GM20431 (cell line): ENCODE measurements around the gene UBE3C.

Experiments used
- in situ Hi-C: fragments of 300-500 bp; cut with MseI, MboI; formaldehyde crosslinking; loops from one replicate; pipeline ENCODE4 v1.15.0; 2020; ENCODE audit warnings: low sequenced_read_pairs; ENCODE audit not compliant: unreplicated experiment

UBE3C gene

DNA sequence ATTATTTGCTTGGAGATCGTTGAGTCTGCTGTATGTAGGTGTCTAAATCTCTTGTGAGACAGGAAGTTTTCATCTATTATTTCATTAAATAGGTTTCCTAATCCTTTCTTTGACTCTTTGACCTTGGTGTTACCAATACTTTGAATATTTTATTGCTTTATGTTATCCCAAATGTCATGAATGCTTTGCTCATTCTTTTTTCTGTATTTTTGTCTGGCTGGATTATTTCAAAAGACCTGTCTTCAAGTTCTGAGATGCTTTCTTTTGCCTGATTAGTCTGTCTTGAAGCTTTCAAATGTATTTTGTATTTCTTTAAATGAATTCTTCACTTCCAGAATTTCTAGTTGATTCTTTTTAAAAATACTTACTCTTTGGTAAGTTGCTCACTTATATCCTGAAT is 27.3 kb downstream of the UBE3C start:
- in situ Hi-C loops = no loop called here

DNA sequence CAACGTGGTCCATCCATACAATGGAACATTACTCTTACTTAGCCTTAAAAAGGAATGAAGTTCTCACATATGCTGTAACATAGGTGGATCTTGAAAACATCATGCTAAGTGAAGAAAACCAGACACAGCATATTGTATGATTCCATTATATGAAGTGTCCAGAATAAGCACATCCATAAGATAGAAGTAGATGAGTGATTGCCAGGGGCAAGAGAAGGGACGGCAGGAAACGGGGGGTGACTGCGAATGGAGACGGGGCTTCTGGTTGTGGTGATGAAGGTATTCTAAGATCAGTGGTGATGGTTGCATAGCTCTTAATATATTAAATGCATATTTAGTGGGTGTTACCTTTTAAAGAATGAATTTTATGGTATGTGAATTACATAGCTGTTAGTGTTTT is 29.8 kb downstream of the UBE3C start:
- in situ Hi-C loops = no loop called here

DNA sequence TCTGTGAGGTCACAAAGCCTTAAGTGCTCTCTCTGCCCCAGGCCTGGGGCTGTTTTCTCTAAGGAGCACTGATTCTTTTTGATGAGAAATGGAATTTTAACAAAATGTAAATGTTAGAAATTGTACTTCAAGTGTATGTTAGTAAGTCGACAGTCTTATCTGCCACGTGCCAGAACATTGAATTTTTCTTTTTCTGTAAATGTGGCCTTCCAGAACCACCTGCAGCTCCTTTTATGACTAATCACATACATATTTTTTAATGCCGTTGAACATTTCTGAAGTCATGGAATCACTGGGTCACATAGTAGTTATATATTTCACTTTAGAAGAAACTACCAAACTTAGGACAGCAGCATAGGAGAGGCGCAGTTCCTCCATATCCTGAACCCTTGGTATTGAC is 38.0 kb downstream of the UBE3C start:
- in situ Hi-C loops = no loop called here

DNA sequence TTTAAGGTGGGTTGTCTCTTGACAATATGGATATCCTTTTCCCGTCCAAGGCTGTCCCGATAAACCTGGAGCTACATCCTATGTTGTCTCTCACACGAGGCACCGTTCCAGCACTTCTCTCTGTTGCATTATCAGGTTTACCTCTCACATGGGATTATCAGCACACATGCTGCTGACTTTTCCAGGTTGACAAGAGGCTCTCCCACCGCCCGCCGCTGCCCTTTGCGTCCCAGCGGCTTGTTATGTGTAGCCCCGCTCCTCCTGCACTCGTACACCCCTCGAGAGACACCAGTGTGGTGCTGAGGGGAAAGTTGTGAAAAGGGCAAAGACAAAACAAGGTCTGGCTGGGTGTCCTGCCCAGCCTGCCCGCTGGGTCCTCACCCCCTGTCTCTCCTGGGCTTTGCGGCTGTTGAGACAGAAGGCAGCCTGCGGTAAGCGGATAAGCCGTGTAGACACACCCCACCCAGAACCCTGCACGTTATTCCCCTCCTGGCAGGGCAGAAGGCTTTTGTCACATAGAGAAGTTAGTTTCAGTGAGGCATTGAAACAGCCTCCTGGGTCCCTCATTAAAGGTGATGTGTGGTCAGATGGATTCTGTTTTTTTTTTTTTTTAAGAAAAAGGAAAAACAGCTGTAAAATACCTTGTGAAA is 38.7 kb downstream of the UBE3C start:
- in situ Hi-C loops = no loop called here

DNA sequence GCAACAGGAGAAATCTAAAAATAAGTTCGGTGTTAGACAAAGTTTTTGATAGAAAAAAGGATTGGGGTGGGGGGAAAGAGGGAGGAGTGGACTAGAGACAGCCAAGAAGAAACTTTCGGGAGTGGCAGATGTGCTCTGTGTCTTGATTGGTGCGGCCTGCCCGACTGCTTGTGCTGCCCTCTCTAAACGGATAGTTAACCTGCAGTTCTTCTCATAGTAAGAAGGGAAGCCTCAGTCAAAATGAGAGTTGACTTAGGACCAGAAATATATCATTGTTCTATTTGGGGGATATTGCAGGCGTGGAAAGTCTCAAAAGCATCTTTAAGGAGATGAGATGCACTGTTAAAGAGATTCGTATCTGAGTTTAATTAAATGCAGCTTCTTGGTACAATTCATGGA is 39.3 kb downstream of the UBE3C start:
- in situ Hi-C loops = no loop called here

DNA sequence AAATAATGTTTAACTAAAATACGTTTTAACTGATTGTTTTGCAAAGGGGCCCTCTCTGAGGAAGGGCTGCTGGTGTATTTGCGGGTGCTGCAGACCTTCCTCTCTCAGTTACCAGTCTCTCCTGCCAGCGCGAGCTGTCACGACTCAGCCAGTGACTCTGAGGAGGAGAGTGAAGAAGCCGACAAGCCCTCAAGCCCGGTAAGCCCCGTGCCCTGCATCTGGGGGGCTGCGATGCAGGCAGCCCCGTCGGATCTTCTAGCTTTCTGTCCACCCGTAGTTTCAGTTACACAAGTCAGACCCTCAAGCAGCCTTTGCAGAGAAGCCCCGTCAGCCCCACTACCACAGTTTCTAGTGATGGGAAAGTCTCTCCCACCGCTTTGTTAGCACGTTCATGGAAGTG is 45.1 kb downstream of the UBE3C start:
- in situ Hi-C loops = no loop called here

DNA sequence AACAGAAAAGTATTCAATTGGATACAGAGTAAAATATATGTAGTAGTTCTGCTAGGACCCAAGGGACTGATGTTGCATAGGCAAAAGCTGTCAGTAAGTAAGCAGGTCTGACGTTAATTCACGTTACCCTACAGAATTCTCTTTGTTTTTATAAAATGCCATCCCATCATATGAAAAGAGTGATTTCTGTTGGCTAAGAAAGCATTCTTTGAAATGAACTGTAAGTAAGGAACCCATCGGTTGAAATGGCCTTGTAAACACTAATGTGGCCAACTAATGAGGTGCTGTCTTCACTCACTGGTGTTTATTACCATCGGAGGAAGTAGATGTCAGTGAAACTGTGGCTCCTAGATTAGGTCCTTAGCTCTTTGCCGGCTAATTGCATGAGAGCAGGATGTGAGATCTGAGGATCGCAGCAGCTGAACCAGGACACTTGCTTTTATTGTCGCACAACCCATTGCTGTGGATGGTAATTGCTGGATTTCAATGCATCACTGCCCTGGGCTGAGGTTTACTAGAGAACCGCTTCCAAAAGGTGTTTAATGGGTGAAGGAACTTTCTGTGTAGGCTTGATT is 49.5 kb downstream of the UBE3C start:
- in situ Hi-C loops = no loop called here

DNA sequence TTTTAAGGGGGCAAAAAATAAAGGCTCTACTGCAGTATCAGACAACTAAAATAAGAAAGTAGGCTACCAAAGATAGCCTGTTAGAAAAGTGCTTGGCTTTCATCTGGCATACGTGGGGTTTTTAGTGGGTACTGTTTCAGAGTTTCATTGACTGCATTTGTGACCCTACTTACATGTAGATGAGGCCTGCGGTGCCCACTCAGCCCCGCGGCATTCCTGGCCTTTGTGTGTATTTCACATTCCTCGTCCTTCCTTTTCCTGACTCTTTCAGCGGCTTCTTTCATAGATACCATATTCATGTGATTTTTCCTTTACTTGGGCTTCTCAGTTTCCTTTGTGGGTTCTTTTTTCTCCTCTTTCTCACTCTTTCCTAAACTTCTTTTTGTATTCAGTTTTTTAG is 50.7 kb downstream of the UBE3C start:
- in situ Hi-C loops = no loop called here

DNA sequence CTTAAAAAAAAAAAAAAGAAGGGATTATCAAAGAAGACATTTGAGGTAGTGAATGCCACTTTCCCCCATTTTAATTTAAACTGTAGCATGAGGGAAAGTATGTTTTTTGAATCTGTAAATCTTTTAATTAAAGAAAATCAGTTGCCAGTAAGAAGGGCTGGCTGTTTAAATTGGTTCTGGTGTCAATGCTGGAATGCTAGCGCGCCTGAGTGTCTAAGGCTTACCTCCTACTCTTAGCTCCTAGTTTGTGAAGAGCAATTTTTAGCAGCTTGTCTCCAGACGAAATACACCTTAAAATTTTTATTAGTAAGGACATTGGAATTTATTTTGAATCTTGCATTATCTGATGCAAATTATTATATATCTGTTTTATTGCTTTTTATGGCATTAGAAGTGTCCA is 54.1 kb downstream of the UBE3C start:
- in situ Hi-C loops = no loop called here

DNA sequence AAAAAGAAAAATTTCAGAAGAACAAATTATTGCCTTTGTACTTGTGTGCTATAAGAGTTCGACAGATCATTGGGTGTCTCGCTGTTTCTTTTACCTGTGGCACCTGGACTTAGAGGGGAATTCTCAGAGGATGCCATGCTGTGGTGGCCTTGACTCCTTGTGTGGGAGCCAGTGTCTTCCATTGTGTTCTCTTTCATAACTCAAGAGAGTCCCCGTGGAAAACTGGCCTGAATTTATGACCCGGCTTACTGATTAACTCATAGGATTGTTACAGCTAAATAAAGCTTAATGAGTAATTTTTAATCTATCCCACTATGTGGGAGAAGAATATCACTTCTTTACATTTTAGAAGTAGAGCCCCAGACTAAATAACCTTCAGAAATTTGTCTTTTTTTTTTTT is 54.5 kb downstream of the UBE3C start:
- in situ Hi-C loops = no loop called here

DNA sequence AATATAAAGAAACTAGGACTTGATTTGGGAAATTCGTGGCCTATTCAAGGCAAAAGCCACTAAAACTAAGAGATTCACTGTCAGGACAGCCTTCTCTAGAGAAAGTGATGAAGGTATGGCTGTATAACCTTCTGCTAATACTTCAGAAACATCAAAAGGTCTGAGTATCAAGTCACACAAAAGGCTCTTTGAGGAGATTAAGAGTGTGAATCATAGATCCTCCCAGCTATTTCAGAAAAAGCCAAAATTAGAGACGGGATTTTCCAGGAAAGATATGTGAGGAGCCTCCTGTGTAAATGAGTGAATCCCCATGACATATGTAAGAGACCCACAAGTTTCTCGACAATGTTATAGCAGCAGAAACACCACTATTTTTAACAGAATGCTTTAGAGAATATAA is 56.2 kb downstream of the UBE3C start:
- in situ Hi-C loops = no loop called here

DNA sequence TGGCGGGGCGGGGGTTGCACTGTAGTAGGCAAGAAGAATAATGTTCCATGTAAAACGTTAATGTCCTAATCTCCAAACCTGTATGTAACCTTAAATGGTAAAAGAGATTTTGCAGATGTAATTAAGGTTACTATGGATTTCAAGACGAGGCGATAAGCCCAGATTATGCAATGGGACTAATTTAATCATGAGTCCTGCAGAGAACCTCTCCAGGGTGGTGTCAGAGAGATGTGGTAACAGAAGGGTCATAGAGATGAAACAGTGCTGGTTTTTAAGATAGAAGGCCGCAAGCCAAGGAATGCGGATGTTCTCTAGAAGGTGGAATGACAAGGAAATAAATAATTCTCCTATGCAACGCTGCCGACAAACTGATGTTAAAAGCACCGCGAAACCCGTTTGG is 57.1 kb downstream of the UBE3C start:
- in situ Hi-C loops = no loop called here

DNA sequence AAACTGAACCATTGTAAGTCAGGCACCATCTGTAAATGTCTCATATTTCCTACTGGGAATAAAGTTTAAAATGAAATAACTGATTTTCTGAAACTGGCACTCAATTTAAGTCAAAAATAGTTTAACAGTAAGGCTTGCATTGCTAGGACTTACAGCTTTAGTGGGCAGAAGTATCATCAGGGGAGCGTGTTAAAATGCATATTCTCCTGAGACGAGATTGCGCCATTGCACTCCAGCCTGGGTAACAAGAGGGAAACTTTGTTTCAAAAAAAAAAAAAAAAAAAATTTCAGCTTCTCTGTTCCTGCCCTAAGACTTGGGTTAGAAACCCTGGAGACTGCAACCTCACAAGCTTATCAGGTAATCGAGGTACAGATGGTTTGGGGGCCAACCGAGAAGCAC is 65.4 kb downstream of the UBE3C start:
- in situ Hi-C loops = no loop called here

DNA sequence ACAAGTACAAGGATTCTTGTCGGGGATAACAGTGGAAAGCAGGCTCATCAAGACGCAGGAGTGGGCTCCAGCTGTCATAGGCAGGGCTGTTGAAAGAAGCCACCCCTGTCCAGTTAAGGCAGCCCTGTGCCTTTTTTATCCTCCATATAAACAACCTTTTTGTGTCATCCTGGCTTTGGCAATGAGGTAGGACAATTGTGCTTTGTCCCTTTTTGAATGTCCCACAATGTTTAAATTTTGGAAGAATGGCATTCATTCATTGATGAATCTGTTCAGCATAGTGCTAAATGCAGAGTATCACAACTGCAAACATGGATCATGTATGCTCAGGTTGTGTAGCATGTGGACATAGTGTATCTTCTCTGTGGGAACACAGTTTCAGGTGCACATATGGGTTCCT is 66.7 kb downstream of the UBE3C start:
- in situ Hi-C loops = no loop called here

DNA sequence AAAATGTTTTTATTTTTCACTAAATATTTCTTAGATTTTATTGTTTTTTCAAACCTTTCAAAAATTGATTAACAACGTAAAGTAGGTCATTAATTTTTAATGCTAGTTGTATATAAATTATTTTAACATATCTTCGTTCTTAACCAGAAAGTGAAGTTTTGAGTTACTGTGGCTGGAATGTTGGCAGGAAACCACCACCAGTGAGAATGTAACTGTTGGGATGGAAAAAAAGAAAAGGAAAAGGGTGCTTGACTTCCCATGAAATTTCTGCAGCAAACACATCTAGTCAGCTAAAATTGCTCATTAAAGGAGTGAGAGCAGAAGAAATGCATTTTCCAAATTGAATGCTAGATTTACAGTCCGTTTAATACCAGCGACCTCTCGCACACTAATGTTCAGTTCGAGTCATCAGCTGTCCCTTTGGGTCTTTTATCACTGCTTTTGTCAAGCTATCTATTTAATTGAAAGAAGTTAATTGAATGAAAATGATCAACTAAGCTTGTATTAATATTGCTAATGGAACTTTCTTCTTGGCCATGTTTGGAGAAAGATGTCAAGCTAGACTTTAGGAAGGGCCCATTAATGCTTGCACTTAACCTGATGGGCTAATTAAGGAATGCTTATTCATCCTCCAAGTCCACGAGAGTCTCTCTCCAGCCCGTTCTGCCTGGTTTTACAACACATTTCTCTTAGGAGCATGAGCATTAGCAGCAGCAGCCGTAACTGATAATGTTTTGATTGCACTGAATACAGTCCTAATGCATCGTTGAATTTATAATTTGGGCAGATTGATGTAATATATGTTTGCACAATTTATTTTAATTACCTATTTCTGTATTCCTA is 70.1 kb downstream of the UBE3C start:
- in situ Hi-C loops = no loop called here

DNA sequence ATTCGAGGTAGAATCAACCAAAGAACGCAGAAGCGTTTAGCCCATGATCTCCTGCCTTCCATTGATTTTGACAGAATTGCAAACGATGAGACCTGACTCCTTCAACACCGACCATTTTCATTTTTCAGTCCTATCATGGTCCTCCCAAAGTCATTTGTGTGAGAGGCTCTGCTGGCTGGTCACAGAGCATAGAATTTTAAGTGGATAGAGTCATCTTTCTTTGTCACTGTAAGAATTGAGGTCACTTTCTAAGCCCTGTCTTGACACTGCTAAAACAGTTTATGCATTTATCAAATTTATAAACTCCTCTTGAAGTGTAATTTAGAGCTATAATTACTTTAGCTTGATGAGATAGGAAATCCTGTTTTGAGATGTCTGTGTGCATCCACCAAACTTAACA is 72.0 kb downstream of the UBE3C start:
- in situ Hi-C loops = no loop called here

DNA sequence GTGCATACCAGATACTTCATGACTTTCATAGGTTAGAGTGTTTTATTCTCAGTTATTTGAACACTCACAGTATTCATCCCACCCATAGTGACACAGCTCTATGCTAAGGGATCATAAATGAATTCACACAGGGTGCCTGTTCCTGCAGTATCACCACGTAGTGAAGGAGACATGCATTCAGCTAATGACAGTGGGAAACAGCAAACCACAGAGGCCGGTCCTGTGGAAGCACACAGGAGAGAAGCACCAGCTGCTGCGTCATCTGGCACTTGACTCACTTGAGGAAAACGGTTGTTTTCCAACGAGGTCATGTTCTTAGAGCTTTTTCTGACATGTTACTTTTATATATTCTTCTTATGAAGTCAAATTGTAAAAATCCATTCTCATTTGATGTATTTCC is 73.0 kb downstream of the UBE3C start:
- in situ Hi-C loops = no loop called here

DNA sequence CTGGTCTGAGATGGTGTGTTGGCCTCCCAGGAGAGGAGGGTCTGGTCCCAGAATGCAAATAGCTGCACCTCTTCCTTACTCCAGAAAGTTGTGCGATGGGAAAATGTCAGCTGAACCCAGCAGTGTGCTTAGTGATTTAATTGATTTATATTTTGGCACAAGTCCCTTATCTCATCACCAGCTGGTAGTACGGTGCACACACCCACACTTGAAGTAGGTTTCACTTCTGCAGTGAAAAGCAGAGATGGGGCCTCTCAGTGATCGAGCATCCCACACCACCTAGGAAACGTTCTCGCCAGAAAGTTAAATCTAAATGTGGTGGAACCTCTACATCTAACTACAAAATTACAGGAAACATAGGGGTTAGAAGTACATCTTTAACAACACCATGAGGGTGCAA is 80.4 kb downstream of the UBE3C start:
- in situ Hi-C loops = no loop called here

DNA sequence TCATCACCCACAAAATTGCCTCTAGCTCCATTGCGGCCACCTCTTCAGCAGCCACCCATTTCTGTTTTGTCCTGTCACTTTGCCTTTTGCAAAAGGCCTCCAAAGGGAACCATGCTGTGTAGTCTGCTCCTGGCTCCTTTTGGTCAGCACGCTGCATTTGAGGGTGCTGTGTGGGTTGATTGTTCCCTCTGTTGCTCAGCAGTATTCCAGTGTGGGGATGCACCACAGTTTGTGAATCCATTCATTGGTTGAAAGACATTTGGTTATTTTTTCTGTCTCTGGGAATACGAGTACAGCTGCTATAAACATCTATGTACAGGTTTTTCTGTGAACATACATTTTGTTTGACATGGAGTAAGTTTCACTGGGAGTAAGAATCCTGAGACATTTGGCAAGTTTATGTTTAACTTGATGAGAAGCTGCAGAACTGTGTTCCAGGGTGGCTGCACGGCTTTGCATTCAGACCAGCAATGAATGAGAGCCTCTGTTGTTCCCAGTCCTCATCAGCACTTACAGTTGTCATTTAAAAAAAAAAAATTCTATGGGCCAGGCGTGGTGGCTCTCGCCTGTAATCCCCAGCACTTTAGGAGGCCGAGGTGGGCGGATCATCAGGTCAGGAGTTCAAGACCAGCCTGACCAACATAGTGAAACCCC is 82.3 kb downstream of the UBE3C start:
- in situ Hi-C loops = no loop called here

DNA sequence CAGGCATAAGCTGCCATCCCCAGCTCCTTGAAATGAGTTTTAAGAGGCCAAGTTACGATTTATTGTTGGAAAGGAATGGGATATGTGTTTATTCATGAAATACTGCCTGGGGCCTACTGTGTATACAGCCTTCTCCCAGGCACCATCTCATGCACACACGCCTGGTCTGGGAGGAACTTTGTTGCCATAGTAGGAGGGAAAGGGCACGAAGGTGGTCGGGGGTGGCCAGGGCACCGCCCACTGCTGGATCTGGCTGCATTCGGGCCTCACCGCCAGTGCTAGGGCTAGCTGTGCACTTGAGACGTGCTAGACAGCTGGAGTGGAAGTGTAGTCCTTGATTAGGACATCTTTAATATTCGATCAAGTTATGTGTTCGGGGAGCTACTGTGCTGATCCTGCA is 84.0 kb downstream of the UBE3C start:
- in situ Hi-C loops = no loop called here

DNA sequence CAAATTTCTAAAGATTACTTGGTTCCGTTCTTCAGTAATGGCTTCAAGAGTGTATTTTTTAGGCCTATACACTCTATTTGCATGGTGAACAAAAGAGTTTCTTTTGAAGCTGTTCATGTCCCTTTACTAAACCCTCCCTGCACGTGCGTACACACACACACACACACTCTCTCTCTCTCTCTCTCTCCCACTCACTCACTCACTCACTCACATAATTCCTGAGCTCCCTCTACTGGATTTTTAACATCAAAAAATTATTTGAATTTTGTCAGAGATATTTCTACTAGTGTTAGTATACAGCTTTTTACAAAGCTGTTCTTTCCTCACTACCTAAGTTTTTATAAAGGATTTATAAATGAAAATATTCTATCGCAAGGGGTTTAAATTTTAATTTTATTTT is 85.9 kb downstream of the UBE3C start:
- in situ Hi-C loops = no loop called here
